ENCODE data around the gene GPR61. TPM values are rescaled to one million over a fixed set of nuclear protein-coding genes. Genes with fewer than 3 reads are reported as not detected.

GPR61 gene
- total and polyA plus RNA-seq, 3 donors from 2014 or later: 0.91 to 4.1 (median 2.5) TPM

DNA sequence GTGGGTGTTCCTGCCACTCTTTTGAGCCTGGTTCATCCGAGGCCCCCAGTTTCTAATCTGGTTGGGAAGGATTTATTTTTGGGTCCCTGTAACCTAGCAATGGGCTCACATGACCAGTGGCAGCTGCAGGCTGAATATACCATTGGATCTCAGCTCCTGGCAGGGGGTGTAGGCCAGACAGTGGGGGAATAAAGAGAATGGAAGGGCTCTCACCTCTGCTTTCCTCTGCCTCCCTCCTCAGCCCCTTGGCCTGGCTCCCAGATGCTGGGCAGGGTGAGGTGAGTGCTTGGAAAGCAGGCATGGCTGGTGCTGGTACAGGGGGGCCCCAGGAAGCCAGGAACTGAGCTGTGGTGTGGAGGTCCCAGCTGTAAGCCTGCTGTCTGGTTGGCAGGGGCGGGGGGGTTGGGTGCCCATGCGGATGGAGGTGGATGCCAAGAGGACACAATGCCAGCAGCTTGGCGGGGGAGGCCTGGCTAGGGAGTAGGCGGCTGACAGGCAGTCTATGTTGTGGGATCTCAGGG lies 3.6 kb upstream of the GPR61 start:
- peak; percentile 82 for DNase-seq

GRCh38 chr1:109537450-109538178 lies 2.1 kb upstream of the GPR61 start:
- DNase-seq: no peak
- Histone ChIP-seq H3K27ac (no peak overlapping the region), H3K4me1 (peaks cover 27% of the 10 kb centered on the region), H3K27me3 (no peaks in the 10 kb centered on the region), H3K9me3 (no peaks in the 10 kb centered on the region), H3K4me3 (no peak overlapping the region), H3K36me3 (ENCODE audit: low read depth, missing control alignments) (no peaks in the 10 kb centered on the region)
- intact Hi-C loops (cut with DNase I; ENCODE audit: low total_unique reads): no loop called here
- WGBS, 2 donors: 86 to 87% methylated on average over 9 of the region's 9 CpGs
- TF ChIP-seq CTCF (IDR thresholded peaks at IDR 0.05) (no peak), POLR2A (IDR thresholded peaks at IDR 0.05) (no peak)

More for the DNA sequence above, 3.6 kb upstream of the GPR61 start:
- no peak overlapping the region for H3K4me3 ChIP-seq
- intact Hi-C loops (cut with DNase I; ENCODE audit: low total_unique reads): no loop called here
- no peaks in the 10 kb centered on the region for H3K36me3 ChIP-seq (ENCODE audit: low read depth, missing control alignments)
- peaks cover 43% of the 10 kb centered on the region for H3K4me1 ChIP-seq
- no peak for TF ChIP-seq CTCF (IDR thresholded peaks at IDR 0.05)
- no peak for TF ChIP-seq POLR2A (IDR thresholded peaks at IDR 0.05)
- H3K9me3 ChIP-seq: no peaks in the 10 kb centered on the region
- 64 to 68% methylated on average over 4 to 5 of the region's 5 CpGs for WGBS, 2 donors
- no peaks in the 10 kb centered on the region for H3K27me3 ChIP-seq
- H3K27ac ChIP-seq: no peak overlapping the region

DNA sequence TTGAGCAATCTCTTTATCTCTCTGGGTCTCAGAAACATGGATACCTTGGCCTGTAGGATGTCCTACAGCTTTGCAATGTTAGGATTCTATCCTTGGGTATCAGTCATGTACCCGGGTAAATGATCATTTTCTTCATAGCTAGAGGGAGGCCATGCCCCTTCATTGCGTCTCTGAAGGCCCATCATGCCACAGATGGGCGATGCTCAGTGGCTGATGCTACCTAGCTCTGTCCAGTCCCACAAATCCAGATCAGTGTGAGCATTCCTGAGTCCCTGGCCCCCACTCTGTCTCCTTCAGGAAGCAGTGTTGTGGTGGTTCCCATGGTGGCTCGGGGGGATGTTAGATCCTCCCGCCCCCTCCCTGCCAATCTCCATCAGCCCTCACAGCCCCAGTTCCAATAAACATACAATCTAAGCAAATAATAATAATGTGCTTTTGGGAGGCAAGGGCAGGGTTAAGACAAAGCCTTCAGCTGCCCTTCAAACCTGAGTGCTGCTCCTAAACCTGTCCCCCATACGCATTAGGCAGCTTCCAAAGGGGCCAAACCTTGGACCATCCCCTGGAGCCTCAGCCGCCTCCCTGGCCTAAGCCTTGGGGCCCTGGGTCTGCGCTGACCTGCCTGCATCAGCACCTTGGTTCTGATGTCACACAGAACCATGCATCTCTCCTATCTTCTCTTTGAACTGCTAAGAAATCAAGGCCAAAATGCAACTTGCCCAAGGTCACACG lies 681 bp upstream of the GPR61 start:
- intact Hi-C loops (cut with DNase I; ENCODE audit: low total_unique reads): no loop called here
- Histone ChIP-seq H3K4me3 (no peak overlapping the region), H3K4me1 (peaks cover 19% of the 10 kb centered on the region), H3K27me3 (no peaks in the 10 kb centered on the region), H3K9me3 (no peaks in the 10 kb centered on the region), H3K36me3 (ENCODE audit: low read depth, missing control alignments) (no peaks in the 10 kb centered on the region), H3K27ac (no peak overlapping the region)
- WGBS, 2 donors: 87 to 91% methylated on average over 8 to 9 of the region's 9 CpGs
- TF ChIP-seq CTCF (IDR thresholded peaks at IDR 0.05) (no peak), POLR2A (IDR thresholded peaks at IDR 0.05) (no peak)
- DNase-seq: no peak

DNA sequence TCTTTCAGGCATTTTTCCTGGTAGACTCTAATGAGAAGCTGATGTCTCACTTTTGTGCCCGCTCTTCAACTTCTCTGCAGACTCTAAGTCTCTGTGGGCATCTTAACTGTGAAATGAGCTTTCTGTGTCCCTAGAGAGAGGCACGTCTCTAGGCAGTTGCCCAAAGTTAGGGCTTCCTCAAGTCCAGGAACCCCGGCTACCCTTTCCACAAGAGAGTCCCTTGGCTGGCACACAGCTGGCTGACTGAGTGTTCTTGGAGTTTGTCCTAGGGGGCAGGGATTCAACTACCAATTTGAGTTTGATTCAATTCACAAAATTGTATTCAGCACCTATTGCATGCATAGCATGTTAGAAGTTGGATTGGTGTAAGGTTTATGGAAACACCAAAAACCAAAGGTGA lies 1.4 kb downstream of the GPR61 start:
- Histone ChIP-seq H3K4me1 (peaks cover 15% of the 10 kb centered on the region), H3K36me3 (ENCODE audit: low read depth, missing control alignments) (no peaks in the 10 kb centered on the region), H3K4me3 (no peak overlapping the region), H3K27me3 (no peaks in the 10 kb centered on the region), H3K27ac (no peak overlapping the region), H3K9me3 (no peaks in the 10 kb centered on the region)
- TF ChIP-seq CTCF (IDR thresholded peaks at IDR 0.05) (no peak), POLR2A (IDR thresholded peaks at IDR 0.05) (no peak)
- DNase-seq: no peak
- WGBS, 2 donors: 82 to 91% methylated on average over 3 of the region's 3 CpGs
- intact Hi-C loops (cut with DNase I; ENCODE audit: low total_unique reads): loop anchor here (10.0 kb wide), 1 partner anchor 444 kb away; the partner anchor contains the start of gene AHCYL1
